ENCODE results near the gene GGACT. TPM values are rescaled to one million over a fixed set of nuclear protein-coding genes. Genes with fewer than 3 reads are reported as not detected.

The GGACT gene
- polyA plus RNA-seq, 5 donors = 3.5 to 4.5 (median 4.4) TPM

DNA sequence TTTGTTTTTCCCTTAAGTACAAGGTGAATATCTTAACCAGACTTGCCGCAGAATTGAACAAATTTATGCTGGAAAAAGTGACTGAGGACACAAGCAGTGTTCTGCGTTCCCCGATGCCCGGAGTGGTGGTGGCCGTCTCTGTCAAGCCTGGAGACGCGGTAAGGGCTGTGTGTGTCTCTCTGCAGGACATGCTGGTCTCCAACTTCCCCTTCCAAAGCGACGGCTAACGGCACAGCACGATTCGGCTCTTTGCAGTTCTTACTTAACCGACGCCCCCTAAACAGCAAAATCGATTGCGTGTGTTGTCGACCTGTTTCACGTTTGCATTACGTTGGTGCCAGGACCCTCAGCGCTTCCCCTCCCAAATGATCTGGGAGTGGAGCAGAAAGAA, 73.2 kb downstream of the GGACT start:
- no peak for DNase-seq

DNA sequence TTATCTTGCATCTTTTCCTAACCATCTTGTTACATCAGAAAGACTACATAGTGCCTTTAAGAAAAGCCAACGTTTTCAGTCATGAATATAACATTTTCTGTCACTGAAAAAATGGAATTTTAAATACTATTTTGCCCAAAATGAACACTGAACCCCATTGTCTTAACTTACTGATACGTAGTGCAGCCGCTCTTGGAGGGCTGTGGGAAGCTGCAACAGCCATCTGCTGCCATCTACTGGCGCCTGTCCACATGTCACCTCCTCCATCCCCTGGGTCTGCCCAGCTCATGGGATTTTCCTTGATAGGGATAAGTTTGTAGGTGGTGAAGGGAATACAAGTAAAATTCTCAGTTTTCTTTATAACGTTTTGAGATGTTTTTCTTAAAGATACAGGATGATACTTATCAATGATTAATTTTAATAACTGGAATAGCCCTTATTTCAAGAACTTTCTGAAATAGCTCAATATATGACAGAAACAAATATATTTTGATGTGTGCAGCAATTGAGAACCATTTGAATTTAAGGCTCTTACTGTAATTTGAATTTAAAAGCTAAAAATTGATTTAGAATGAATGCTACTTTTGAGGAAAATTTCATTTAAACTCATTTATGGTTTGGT, 73.7 kb downstream of the GGACT start:
- DNase-seq = peak; percentile 69 to 83

DNA sequence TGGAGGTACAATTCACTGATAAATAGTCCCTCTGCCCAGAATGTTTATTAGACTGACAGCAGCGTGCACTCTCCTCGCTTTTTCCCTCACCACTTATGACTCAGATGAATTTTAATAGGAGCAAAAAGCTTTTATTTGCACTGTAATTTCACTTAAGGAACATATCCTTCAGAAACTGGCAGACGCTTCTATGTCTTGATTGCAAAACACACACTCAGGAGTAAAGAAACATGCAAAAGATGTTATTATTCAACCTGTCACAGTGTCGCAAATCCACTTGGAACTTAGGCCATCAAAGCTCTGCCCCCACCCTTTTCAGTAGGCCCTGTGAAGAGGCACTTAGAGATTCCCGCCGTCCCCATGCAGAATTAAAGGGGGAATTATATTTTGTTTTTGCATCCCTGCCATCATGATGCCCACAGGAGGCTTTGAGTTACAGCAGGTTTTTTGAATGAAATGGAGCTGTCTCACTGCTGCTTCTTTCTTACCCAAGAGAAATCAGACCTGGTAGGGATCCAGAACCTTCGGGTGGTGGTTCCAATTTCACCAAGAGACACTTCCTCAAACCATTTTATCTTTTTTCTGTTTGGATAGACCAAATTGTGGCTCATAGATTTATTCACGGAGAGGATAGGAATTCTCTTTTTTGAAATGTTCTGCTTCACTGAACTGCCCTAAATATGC, 74.5 kb downstream of the GGACT start:
- no peak for DNase-seq

DNA sequence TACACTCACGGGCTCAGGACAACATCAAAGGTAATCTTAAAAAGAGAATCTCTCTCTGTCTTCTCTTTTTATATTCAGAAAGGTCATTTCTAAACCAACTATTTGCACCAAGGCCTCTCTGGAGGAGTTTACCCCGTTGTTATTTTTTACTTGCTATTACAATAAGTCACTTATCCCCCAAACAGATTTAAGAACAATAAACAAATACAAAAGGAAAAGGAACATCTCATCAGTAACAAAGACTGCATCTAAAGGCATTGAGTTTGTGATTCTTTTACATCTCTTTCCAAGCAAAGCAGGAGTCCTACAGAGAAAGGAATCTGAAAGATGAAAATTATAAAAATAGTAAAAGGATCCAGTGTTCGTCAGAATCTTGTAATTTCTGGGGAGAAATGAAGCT, 75.4 kb downstream of the GGACT start:
- DNase-seq = no peak

DNA sequence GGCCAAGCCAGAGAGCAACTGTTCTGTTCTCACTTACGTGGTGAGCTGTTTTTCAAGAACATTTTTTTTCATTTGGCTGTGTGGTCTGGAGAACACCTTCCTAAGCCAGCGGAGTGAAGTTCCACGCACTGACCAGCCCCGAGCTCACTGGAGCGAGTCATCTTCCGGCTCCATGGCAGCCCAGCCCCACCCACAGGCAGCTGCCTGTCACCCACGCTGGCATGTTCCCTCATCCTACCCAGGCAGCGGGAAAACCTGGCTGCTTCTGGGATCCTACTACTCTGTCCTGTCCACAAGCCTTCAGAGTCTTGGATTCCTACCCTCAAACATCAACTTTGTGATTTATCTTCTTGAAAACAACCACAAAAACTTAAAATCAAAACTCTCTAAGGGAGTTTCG, 76.2 kb downstream of the GGACT start:
- DNase-seq = no peak

DNA sequence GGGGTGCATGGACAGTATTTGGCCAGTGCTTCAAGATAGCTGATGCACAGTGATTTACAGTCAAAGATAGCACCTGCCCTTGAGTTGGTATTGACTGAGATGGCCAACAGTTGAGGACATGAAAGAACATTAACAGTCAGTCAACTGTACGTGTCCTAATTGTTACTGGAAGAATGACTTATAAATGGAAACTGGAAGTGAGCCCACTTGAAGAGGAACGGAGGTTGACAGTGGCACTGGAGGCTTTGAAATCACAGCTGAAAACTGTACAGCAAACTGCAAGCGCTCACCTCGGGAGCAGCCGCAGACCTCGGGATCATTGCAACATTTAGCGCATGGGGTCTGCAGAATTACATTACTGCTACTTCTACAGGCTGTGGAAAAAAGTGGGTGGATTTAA, 77.1 kb downstream of the GGACT start:
- DNase-seq = no peak

DNA sequence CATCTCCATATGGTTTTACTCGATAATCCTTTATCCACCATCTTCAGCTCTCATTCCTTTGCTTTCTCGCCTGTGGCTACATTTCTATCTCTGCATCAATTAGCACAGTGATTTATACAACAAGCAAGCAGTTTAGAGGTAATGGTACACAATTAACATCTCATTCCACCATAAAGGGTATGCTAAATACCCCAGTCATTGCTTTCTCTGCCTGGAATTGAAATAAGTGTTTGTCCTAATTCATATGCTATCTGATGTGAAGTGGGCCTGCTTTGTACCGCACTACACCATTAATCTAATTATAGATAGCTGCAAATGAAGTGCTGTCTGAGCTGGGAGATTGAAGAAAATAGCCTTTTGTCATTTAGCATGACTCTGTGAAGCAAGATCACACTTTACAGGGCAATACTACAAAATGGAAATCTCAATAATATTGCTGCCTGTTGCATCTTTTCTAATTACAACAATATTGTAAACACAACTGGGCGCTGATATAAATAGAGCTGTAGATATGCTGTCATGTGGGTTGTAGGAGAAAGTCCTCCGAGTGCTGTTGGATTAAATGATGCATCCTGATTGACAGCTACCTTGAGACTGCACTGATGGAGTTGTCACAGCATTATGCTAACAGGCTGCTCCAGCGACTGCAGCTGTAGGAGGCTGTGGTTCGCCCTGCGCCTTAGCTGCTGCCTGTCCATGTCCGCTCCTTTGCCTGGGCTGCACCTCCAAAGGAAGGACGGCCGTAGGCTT, 78.2 kb downstream of the GGACT start:
- DNase-seq = no peak

DNA sequence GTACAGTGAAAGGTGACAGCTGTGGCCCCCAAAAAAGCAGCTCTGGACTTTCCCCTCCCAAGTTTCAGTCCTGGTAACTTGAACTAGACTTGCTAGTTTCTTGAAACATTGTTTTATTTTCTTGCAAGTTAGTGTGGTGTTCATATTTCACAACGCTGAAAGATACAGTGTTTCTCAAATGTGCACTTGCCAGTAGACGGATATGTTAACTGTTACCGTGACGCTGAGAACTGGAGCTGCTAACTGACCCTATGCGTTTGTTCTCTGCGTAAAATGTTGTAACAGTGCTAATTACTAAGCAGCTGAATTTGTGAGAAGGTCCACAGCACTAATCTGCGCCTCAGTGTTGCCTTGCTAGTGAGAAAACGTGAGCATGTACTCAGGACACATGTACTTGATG, 79.6 kb downstream of the GGACT start:
- no peak for DNase-seq

DNA sequence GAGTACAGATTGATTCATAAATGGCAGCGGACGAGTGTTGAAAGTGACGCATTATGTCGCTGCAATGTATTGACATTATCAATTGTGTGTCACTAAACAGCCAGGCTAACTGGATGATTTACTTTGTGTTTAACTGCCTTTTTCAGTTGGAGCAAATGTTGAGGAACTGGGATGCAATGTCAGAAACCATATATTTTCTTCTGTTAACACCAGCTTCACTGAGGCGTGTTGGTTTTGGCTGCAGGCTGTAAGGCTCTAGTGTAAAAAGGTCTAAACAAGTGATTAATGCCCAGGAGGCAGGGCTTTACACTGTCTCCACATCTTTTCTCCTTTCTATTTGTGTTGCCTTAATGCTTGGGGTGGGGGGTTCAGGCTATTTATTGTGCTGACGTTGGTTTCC, 80.1 kb downstream of the GGACT start:
- DNase-seq = no peak

DNA sequence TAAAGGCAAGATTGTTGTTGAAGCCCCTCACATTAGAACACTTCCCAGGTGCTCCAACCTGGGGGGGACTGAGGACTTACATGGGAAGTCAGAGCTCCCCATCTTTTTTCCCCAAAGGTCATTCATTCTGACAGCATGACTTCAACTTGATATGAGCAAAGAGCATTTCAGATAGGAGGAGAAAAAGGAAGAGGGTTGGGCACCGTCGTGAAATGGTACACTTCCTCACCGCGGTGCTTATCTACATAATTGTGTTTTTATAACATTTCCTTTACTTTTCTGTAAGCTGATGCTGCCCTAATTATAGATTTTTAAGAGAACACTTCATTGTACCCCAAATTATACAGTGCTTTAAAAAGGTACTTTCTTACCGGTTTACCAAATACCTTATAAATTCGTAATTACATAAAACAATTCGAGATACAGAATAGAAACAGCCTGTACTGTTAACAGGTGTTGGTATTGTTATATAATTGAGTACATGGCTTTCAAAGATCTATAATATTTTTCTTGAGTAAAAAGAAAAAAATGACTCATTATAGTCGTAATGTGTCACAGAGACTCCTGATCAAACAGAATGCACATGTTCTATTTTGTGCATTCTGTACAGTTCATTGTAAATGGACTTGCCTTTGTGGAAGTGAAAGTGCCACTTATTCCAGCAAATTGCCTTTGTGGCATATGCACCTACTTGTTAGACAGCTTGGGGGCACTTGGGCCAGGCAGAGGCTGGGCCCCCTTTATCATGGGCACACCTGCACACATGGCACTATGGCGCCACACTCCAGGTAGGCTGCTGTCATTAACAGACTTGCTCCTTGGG, 81.8 kb downstream of the GGACT start:
- DNase-seq = no peak

DNA sequence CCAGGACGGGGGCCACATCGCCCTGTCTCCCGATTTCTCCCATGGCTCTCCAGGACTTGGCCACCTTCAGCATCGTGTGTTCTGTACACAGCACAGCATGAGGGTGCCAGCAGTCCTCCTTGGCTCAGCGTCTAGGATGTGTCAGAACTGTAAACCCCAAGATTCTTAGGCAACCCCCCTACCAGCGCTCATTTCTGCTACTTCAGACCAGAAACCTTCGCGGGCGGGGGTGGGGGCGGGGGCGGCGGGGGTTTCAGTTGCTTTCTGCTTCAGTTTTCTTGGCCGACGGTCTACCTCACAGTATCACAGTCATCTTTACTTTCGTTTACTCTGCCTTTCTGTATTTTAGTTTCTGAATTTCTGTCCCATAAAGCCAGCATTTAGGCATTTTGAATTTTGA, 82.4 kb downstream of the GGACT start:
- DNase-seq = no peak

DNA sequence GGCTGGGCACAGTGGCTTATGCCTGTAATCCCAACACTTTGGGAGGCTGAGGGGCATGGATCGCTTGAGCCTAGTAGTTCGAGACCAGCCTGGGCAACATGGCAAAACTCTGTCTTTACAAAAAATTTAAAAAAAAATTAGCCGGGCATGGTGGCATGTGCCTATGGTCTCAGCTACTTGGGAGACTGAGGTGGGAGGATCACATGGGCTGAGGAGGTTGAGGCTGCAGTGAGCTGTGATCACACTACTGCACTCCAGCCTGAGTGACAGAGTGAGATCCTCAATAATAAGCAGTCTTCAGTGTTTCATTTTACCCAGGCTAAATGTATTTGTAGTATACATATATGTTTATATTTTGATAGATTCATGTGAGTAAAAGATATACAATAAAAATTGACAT, 85.0 kb downstream of the GGACT start:
- DNase-seq = no peak

DNA sequence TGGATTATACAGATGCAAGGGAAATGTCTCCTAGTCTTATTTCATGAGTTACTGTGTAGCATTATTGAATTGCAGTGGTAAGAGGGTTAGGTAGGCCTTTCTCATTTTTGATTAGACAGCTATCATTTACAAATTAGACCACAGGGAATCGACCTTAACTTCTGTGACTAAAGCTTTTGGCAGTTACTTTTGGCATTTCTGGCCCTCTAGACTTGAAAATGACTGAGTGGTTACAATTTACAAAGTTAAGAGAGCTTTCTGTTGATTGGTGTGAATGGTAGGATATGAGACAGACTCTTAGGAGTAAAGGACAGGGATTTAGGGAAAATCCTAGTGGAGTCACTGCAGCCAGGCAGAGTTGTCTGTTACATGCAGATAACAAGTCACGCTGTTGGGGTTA, 86.1 kb downstream of the GGACT start:
- DNase-seq = no peak

DNA sequence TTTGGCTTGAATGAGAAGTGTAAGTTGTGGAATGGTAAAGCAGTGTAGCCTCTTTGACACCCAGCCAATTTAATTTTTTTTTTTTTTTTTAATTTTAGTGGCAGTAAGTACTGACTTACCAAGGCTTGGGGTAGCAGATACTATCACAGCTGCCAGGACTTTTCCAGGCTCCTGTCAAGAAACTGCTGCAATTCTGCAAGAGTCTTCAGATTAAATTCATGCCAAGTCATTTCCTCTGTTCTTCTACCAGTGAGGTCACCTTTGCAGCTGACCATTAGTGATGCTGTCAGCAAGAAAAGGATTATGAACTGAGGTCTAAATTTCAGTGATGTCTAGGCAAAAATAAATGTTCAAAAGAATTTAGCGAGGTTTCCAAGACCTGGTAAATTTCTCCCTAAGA, 91.2 kb downstream of the GGACT start:
- no peak for DNase-seq

DNA sequence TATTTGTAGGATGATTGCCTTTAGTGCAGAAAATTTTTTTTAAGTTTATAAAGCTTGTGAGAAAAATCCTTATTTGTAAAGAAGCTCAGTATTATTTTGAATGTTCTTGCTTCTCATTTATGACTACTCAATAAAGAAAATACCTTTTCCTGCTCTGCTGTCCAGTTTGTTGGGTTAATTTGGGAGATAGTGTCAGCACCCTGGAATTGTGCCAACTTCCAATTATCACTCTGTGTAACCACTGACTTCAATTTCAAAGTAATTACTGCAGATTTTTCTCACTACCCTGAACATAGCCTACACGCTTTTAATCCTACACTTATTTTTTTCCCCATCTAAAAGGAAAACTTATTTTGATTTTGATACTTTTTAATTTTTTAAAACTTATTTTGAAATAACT, 93.1 kb downstream of the GGACT start:
- DNase-seq = no peak

DNA sequence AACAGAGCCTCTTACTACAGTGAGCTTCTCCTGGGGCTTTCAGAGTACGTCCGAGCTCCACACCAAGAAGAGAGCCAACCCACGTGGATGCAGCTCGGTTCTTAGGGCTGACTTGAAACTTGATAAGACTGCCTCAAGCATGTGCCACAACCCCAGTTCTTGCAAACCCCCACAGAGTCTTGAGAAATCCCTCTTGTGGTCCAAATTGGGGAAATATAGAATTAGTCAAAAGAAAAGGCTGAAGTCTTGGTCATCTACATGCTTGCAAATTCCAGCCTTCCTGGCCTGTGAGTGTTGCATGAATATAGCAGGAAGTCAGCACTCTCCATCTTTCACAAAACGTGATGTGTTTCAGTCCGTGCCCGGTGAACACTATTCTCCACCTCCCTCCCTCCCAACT, 95.2 kb downstream of the GGACT start:
- no peak for DNase-seq

DNA sequence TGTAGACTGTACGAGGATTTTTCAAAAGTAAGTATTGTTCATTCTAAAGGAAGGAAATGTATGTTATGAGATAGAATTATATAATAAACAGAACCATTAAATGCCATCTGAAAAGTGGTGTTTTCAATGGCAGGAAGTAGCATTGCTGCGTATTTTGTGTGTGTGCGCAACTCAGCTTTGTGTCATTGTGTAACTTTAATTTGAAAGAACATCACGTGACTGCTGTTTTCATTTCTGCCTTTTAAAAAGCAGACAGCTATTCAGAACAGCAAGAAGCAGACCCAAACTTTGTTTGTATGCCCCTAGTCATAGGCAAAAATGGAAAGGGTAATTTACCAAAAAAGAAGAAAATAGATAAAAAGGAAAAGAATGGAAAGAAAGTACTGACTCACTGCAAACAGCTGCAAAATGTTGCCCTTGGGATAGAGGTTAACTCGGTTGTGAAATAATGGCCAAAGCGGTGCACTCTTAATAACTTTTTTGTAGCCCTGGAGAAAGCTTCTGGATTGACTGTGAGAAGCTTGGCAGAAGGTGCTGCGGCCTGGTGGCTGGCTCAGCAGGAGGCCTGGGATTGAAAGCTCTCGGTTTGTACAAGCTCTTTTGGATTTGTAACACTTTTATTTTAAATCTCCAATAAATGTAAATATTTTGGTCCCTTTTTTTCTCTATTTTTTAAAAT, 97.3 kb downstream of the GGACT start:
- DNase-seq = no peak

DNA sequence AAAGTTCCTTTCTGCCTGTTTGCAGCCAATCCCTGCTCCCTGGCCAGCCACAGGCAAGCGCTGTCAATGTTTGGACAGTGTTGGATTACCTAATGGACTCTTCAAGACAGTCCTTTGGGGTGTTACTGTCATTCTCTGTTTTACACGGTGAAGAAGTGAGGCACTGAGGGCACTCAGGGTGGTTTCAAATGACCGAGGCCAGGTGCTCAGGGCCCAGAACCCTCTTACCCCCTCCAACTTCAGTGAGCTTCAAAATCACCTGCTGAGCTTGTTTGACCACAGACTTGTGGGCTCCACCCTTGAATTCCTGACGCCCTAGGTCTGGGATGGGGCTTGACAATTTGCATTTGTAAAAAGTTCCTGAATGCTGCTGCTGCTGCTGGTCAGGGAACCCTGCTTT, 97.9 kb downstream of the GGACT start:
- no peak for DNase-seq

DNA sequence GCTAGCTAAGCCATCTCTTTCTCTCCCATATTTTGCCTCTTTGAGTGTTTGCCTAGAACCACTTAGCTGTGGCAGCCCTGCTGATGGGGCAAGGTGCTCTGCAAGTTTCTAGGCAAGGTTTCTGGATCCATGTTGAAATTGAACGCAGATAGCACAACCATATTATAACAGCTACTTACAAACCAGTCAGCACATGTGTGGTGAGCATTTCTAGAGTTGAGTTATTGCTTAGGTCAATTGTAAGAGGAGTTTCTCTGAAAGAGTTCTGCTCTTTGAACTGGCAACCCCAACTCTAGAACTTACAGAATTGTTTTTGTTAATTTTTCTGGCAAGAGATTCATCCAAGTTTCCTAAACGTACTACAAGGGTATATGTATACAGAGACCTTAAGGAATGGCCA, 103.3 kb downstream of the GGACT start:
- no peak for DNase-seq

DNA sequence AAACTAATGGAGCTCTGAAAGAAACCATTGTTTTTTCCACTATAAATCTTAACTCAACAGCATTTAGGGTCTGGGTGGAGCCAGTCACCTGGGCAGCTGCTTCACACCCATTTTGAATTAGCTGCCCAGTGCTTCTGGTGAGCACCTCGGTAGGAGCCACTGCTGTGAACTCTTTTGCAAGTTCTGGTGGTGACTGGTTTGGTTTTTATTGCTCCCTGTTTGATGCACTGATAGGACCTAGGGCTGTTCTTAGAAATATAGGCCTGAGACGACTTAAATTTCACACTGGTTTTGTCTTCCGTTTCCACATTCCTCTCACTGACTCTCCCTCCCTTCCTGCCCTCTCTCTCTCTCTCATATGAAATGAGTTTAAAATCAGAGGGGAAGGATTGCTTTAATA, 103.9 kb downstream of the GGACT start:
- no peak for DNase-seq

DNA sequence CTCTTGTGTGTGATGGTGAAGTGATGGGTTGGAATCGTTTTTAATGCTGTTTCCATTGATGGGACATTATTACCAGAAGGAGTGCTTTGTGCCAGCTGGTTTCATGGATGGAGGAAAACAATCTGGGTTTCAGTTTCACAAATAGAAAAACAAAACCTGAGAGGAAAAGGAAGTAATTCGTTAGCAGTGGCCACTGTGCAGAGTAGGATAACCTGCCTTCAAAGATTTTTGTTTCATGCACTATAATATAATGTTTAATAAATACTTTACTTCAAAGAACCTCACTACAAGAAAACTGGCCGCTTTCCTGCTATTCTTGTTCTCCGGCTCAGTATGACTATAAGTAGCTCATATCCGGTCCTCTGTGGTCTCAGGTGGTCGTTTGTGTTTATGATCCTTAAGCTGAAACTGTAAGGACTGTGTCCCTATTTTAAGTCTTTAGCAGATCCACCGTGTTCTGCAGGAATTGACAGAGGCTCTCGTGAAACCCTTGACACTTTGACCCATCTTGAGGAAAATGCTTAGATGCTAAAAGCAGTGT, 104.7 kb downstream of the GGACT start:
- peak in 1 of 2 donors; percentile 8 for DNase-seq

DNA sequence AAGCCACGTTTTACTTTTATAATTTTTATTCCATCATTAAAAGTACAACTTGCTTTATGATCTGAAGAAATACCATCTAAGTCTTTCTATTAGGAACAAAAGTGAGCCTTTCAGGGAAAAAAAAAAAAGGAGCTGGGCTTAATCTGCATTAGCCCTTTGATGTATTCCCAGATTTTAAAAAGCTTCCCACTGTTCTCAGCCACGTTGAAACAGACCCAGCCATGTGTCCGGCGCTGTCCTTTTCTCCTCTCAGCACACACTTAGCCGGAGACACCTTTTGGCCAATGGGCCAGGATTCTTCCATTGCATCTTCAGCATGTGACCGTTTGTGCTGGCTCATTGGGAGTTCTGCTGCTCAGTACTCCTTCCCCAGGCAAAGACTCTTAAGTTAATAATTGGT, 105.5 kb downstream of the GGACT start:
- DNase-seq = no peak
